HK-2 (cell line): ENCODE data around the gene WBP2.
"Not testable (repeated sequence)": the region's sequence is repeated elsewhere in the genome, so short reads cannot be mapped to it uniquely, and the experiment has no call there.

Source experiments
- DNase-seq: peaks from one replicate; pipeline ENCODE4 v3.0.0-alpha.2; 2018; ENCODE audit not compliant: unreplicated experiment

Gene WBP2

DNA sequence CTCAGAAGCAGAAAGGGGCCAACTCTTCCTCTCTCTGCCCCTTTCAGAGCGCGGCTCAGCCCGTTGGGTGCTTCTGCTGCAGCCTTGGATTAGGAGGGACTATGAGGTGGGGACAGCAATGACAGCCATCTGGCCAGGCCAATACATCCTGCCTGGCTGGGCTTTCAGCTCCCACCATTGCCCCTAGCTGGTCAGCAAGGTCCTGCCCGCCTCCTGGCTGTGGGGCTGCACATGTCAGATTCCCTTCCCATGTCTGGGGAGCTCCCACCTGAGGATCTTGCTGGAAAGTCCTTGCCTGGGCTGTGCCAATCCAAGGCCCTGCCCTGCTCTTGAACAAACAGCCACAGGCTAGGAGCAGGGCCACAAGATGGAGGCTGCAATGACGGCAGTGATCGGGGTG is 33.3 kb upstream of the WBP2 start:
- no peak for DNase-seq

DNA sequence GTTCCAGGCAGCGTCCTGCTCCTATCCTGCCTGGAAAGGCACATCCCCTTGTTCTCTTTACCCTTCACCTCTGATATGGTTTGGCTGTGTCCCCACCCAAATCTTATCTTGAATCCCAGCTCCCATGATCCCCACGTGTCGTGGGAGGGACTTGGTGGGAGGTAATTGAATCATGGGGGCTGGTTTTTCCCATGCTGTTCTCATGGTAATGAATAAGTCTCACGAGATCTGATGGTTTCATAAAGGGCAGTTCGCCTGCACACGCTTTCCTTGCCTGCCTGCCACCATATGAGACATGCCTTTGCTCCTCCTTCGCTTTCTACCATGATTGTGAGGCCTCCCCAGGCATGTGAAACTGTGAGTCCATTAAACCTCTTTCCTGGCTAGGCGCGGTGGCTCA is 30.7 kb upstream of the WBP2 start:
- not testable (repeated sequence) for DNase-seq

DNA sequence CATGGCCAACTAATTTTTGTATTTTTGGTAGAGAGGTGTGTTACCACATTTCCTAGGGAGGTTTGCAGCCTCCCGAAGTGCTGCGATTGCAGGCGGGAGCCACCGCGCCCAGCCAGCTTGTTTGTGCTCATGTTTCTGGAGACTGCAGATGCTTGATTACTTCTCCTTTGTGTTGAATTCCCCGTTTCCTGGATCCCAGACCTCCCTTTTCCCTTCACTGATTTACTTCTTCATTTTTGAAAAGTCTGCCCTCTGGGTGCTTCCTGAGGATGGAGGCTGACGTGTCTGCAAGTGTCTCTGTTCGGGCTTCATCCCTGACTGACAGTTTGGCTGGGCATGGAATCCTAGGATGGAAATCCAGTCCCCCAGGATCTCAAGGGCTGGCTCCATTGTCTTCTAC is 30.3 kb upstream of the WBP2 start:
- DNase-seq: no peak

DNA sequence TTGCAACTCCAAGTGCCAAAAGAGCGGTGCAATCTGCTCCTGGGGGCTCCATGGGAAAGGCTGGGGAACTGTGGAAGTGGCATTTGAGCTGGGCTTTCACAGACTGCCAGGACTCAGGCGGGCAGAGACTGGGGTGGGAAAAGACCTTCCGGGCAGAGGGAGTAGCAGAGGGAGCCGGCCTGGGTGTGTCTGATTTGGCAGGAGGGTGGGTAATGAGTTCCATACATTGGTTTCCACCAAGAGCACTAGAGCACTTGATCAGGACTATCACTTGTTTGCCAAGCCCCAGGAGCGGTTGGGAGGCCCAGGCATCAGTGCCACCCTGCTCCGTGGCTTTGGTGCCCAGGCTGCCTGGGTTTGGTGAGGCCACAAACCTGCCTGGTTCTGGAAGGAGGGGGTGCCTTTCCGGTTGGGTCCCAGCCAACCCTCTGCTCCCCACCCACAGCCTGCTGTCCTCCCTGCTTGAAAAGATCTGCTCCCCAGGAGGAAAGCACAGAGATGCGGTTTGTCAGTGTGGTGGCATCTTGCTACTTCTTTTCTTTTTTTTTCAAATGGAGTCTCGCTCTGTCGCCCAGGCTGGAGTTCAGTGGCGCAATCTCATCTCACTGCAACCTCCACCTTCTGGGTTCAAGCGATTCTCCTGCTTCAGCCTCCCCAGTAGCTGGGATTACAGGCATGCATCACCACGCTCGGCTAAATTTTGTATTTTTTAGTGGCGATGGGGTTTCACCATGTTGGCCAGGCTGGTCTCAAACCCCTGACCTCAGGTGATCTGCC is 26.7 kb upstream of the WBP2 start:
- no peak for DNase-seq

DNA sequence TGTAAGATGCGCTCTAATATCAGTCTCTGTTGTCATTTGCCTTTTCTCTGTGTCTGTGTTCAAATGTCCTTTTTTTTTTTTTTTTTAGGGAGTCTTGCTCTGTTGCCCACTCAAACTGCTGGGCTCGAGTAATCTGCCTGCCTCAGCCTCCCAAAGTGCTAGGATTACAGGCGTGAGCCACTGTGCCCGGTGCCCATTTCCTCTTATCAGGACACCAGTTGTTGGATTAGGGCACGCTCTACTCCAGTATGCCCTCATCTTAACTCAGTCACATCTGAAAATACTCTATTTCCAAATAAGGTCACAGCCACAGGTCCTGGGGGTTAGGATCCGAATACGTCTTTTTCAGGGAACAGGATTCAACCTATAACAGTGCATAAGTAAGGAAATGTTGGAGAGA is 25.1 kb upstream of the WBP2 start:
- no peak for DNase-seq

DNA sequence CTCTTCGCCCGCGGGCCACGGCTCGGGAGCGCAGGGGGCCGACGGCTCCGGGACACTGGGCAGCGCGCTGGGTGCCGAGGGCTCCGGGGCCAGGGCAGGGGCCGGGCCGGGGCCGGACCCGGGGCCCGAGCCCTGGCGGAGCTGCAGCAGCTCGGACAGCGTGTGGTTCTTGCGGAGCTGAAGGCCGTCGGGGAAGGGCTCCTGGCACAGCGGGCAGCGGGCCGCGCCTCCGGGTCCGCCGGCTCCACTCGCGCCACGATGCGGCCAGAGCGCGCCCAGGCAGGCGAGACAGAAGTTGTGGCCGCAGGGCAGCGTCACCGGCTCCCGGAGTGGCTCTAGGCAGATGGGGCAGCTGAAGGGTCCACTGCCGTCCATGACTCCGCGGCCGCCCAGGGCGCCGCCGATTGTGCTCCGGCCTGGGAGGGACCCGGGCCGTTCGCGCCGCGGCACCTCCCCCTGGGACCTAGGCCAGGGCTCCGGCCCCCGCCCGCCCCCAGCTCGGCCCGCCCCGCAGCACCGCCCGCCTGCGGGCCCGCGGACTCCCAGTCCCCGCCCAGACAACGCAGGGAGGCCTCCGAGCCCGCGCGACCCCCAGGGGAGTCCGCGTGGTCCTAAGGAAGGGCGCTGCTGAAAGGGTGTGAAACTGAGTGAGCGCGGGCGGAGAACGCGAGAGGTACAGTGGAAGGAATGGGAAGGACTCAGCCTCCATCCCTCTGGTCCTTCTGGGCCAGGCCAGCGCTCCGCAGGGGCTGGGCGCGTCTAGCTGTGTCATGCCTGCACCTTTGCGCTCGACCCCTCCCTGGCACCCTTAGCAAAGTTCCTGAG is 23.3 kb upstream of the WBP2 start, which contains the start of gene TRIM47:
TSS of gene TRIM47 (minus strand) at position 408 of the 825 bp plus-strand sequence. CDS start at position 375, 33 bp downstream.
- peak; percentile 61 for DNase-seq

DNA sequence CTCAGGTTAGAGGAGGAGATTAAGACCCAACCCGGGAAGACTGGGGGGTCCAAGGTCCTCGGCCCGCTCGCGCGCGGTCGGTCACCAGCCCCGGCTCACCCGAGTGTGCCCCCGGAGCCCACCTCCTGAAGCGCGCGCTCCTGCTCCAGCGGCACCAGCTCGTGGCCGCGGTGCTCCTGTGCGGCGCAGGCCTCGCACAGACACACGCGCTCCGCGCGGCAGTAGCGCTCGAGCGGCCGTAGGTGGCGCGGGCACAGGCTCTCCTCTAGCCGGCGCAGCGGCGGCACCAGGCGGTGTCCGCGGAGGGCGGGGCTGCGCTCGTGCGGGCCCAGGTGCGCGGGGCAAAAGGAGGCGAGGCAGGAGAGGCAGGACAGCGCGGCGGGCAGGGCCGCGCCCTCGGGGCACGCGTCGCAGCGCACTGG is 22.6 kb upstream of the WBP2 start:
- peak; percentile 79 for DNase-seq

DNA sequence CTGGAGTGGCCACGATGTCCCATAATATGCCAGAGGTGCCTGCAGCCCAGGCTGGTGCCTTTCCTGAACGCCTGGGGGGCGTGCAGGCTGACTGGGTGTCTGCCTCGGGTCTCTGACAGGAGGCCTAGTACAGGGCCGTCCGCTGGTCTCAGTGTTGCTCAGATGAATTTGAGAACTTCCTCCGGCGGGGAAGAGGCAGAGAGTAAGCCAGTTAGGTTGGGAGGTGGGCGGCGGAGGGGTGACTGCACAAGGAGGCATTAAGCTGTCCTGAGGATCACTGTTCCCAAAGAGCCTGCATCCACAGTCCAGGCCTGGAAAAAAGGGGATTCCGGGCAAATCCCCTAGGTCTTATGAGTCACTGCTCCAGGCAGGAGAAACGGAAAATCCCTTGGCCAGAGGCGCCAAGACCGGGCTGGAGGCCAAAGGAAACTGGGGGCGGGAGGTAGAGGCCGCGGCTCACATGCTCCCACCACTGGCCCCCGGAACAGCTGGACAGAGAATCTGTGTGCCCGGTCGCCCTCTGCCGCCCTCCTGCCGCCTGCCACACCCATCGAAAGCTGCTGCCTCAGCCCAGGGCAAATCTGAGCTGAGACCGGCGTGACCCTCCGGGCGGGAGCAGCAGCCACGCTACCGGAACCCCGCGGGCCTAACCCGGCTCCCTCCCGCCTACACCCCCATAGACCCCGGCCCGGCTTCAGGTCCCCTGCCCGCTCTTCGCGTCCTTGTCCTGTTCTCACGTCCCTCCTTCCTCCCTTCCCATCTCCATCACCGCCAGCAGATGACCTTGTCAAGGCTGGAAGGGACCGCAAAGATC is 22.0 kb upstream of the WBP2 start:
- DNase-seq: peak; percentile 93

DNA sequence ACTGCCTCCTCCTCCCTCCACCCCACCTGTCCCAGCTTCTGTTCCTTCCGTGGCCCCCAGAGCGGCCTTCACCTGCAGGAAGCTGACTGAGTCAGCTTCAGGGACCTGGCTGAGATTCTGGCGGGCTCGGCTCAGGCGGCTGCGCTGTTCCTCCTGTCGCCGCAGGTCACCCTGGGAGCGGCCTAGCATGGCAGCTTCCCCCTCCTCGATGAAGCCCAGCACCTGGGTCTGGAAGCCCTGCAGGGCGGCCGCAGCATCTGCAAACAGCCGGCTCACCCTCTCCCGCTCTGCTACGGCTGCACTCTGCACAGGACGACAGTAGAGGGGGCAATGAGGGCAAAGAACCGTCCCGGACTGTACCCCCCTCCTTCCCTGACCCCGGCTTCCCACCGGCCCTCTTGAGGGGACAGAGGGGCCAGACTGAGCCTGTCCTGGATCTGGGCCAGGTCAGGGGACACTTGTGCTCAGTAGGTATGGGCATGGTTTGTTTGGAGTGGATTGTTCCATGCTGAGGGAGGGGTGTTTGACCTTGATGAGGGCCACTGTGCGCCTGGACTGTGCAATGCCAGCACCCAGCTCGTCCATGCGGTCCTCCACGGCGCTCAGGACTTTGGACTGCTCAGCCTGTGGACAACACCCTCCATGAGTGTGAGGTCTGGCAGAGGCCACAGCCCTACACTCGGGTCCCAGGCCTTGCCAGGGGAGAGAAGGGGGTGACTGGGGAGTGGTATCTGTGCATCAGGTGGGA is 21.2 kb upstream of the WBP2 start:
- peak; percentile 78 for DNase-seq

DNA sequence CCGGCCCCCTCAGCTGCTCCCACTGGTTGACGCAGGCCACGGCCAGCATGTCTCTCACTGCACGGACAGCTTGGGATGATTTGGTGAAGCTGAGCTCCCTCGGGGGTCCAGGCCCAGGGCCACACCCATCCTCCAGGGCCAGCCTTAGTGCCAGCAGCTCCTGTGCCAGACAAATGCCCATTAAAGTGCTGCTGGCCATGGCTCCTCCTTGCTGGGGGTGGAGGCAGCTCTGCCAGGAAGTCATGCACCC is 20.7 kb upstream of the WBP2 start:
- DNase-seq: no peak

DNA sequence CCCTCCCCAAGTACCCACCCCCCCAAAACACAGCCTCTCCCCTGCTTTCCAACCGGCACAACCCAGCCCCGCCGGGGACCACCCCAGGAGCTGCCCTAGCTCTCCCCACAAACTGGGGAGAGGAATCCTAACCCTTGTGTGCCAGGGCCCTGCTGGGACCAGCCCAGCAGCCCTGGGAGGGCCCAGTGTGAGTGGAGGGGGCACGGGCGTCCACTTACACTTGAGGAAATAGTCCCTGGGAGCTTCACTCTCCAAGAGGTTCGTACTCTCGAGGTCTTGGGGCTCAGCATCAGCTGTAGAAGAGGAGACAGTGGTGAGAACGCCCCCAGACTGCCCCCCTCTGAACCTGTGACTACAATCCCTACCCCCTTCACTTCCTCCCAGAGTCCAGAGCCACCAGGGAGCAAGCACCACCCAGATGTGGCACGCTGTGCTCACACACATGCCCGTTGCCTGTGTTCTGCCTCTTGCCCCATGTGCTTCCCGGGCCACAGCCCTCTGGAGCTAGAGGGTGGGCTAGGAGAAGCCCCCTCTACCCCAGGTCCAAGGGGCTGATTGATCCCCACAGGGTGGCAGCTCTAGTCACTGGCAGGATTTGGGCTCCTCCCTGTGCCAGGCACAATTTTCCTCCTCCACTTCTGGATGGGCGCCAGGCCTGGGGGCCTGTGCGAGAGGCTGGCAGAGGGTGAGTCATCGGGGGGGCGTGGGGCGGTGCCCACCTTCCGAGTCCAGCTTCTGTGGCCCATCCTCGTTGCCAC is 20.2 kb upstream of the WBP2 start:
- DNase-seq: no peak

DNA sequence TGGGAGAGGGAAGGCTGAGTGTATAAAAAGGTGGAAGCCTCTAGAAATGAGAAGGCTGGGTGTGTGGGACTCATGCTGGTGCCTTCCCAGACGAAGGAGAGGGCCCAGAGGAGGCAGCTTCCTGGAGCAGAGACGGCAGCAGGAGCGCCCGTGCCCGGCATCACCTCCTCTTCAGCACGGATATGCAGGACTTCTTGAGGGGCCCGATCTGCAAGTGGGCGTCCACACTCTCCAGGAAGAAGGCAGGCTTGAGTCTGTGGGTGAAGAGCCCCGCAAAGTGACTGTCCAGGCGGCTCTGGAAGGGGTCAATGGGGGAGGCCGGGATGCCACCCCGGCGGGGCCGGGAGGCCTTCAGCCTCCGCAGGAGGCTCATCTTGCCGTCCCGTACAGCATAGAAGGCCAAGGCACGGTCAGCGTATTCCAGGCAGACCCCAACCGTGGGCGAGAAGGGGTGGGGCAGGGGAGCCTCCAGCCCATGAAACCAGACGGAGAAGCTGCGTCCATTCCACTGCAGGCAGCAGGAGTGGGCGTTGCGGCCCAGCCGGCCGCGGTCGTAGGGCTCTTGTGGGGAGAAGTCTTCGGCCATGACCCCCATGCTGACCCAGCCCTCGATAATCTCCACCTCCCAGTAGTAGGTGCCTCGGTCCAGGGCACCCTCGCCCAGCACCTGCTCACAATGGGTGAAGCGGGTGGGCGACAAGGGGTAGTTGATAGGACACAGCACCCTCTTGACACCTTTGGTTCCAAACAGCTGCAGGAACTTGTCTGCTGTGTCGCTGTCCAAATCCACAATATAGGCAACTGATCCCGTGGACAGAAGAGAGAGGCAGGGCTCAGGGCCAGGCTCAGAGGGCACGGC is 19.4 kb upstream of the WBP2 start:
- no peak for DNase-seq

DNA sequence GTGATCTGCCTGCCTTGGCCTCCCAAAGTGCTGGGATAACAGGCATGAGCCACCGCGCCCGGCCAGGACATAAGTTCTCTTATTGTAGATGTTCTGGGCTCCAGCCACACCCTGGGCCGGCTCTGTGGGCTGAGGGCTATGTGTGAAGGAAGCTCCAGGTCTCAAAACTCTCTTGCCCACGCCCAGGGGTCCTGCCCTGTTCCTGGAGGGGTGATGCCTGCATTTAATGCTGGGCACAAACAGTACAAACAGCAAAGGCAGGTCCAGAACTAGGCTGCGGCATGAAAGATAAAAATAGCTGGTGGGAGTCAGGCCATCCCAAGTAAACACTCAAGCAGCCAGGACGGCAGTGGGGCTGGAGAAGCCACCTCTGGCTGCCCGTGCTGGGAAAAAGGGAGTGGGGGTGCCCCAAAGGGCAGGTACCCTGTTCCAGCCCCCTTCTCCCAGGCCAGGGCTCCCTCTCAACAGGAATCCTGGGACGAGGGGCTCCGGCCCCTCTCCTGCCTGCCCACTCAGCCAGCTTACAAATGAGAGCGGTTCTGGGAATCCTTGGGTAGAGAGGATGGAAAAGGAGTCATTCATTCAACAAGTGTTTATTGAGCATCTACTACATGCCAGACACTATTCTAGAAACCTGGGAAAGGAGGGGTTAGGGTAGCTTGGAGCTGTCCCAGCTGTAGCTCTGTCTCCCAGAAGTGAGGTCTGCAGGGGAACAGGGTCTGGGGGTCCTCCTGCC is 18.6 kb upstream of the WBP2 start:
- DNase-seq: no peak

DNA sequence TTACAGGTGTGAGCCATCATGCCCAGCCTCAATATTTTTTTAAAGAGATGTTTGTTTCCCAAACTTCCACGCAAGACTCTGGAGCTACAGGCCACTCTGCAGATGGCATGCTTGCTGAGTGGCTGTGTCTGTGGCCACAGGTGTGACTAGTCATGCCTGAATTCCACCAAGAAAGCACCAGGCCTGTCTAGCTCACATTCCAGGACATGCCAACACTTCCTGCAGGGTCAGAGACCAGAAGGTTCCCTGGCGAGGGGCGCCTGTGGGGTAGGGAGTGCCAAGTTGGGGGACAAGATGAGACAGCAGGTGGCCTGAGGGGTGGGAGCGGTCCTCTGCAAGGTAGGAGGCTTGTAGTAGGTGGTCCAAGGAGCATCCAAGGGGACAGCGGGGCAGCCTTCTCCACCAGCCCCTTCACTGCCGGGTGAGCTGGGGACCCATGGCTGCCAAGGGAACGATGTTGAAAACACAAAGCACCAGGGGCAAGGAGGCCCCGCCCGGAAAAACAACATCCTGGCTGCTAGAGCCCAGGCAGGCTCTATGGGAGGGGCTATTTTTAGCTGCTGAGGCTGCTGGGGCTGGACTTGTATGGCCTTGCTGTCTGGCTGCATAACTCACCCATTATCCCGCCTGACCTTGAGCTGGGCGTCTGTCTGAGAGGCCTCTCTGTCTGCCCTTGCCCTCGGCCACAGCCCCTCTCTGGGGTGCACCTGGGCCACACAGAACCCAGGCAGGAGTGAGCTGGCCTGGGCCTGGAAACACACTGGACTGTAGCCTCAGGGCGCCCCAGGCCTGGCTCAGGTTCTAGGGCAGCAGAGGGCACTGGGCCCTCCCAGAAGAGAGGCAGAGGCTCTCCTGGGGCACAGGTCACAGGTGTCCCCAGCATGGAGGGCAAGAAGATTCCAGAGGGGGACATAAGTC is 17.6 kb upstream of the WBP2 start:
- peak; percentile 67 for DNase-seq

DNA sequence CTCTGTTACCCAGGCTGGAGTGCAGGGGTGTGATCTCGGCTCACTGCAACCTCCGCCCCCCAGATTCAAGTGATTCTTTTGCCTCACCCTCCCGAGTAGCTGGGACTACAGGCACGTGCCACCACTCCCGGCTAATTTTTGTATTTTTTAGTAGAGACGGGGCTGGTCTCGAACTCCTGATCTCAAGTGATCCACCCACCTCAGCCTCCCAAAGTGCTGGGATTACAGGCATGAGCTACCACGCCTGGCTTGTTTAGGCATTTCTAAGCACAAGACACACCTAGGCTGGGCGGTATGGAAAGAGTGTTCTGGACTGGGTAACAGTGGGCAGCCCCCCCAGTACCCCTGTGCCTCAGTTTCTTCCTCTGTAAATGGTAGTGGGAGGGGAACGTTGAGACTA is 15.1 kb upstream of the WBP2 start:
- not testable (repeated sequence) for DNase-seq

DNA sequence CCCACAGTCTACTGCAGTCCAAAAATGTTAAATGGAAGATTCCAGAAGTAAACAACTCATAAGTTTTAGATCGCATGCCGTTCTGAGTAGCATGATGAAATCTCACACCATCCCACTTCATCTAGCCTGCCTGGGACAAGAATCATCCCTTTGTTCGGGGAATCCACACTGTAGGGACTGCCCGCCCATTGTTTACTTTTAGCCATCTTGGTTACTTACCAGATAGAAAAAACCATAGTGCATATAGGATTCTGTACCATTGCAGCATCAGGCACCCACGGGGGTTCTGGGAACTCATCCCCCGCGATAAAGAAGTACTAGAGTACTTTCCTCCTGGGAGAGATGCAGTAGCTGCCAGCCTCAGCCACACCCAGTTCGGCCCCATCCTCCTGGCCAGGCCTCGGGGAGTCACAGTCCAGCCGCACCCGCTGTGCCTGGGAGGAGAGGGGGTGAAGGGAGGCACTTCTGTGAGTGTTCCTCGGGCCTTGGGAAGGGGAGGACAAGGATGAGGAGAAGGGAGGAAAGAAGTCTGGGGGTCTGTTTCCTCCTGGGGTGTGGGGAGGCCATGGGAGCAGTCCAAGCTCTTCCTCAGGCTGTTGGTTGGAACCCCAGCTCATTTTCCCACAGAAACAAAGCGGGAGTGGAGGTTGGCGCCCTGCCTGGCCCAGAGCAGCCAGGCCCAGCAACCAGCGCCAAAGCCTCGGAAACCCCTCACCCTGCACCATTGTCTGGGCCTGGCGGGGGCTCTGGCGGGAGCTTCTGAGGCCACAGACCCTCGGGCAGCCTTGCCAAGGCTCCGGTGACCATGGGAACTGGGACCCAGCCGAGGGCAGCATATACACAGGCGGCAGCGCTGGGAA is 14.4 kb upstream of the WBP2 start:
- no peak for DNase-seq

DNA sequence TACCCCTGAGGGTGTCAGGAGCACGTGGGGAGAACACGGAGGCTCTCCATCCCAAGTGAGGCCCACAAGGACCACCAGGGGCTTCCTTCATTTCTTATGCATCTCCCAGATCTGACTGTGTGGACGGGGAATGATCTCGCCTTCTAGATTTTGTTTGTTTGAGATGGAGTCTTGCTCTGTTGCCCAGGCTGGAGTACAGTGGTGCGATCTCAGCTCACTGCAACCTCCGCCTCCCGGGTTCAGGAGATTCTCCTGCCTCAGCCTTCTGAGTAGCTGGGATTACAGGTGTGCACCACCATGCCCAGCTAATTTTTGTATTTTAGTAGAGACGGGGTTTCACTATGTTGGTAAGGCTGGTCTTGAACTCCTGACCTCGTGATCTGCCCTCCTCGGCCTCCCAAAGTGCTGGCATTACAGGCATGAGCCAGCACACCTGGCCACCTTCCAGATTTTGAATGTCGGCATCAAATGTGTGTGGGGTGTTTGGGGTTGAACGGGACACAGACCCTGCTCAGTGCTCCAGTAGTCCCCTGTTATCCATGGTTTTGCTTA is 13.7 kb upstream of the WBP2 start:
- not testable (repeated sequence) for DNase-seq
